Upper lobe of left lung (tissue), 6 donors: ENCODE results near the gene SPOCK1. TPM values are rescaled to one million over a fixed set of nuclear protein-coding genes. Genes with fewer than 3 reads are reported as not detected.

ENCODE experiments used
- ATAC-seq, 2 donors: fragments of 200-7000 bp; cut with Tn5 transposase; one replicate each; pipeline ENCODE4 v1.9.1; 2022; ENCODE audit warnings: mild to moderate bottlenecking in 2 of 2, moderate library complexity in 2 of 2; ENCODE audit not compliant: low FRiP score in 2 of 2
- DNase-seq, 2 donors: peaks; one replicate each; pipeline ENCODE4 v3.0.0-alpha.2; 2019 to 2020
- H3K27ac ChIP-seq, 4 donors: fragments of 200-600 bp; sonication (generic); one replicate each; pipeline ENCODE4 v1.5.1; 2016 to 2019
- H3K27me3 ChIP-seq, 4 donors: fragments of 200-600 bp; sonication (generic); one replicate each; pipeline ENCODE4 v1.5.1; 2017 to 2019
- H3K36me3 ChIP-seq, 4 donors: fragments of 200-600 bp; sonication (generic); one replicate each; pipeline ENCODE4 v1.5.1; 2016 to 2019
- H3K4me1 ChIP-seq, 4 donors: fragments of 200-600 bp; sonication (generic); one replicate each; pipeline ENCODE4 v1.5.1; 2018 to 2019
- H3K4me3 ChIP-seq, 4 donors: fragments of 200-600 bp; sonication (generic); one replicate each; pipeline ENCODE4 v1.5.1; 2017 to 2019; ENCODE audit warnings: mild to moderate bottlenecking in 2 of 4, moderate library complexity in 1 of 4
- H3K9me3 ChIP-seq, 4 donors: fragments of 200-600 bp; sonication (generic); one replicate each; pipeline ENCODE4 v1.5.1; 2018 to 2019
- EP300 ChIP-seq, 4 donors: sonication (generic); formaldehyde crosslinking; IDR thresholded peaks; one replicate each; pipeline ENCODE4 v1.5.1; 2017; ENCODE audit warnings: antibody characterized with exemption in 4 of 4, control low read depth in 2 of 4
- POLR2A ChIP-seq, 4 donors: fragments of 450-650 bp; IDR thresholded peaks; one replicate each; pipeline ENCODE4 v1.5.1; 2016 to 2017; ENCODE audit warnings: antibody characterized with exemption in 4 of 4, mild to moderate bottlenecking in 2 of 4
- POLR2AphosphoS5 ChIP-seq, 2 donors: sonication (generic); formaldehyde crosslinking; IDR thresholded peaks; one replicate each; pipeline ENCODE4 v1.5.1; 2017; ENCODE audit warnings: antibody characterized with exemption in 2 of 2
- WGBS, 2 donors: methylation state at CpG; one replicate each; pipeline ENCODE4 v1.1.5; 2017 to 2018; 5-methylcytosine and 5-hydroxymethylcytosine counted together
- total RNA-seq, 6 donors: library from RNA; depleted of rRNA in 4 of 6; stranded (reverse); fragments of >200 nt in 4 of 6; gene quantifications; one replicate each; pipeline versions ENCODE4 v1.1.0 to v1.2.1, GENCODE V29; 2016 to 2021
- TF ChIP-seq, protein P1 (sequence below), 6 experiments: fragments of 450-650 bp in 4 of 6; fragments of 200-600 bp in 2 of 6; sonication (generic) in 2 of 6; IDR thresholded peaks; one replicate each; pipeline ENCODE4 v1.5.1; 2016 to 2019; ENCODE audit warnings: antibody characterized with exemption in 6 of 6
- donor health status: DM: no; HTN: no; CAD: no; lungs with moderate emphysema.
- donor health status: DM: no; HTN: yes; CAD: no; lungs with severe emphysema.

The SPOCK1 gene
- total RNA-seq, 6 donors from 2014 or later = 0.33 to 16.6 (median 2.0) TPM; not detected in 1

- WGBS, 2 donors = 56 to 69% methylated on average over 6 of the region's 6 CpGs
- ATAC-seq (no peak), DNase-seq (no peak)
- Histone ChIP-seq H3K27ac (no peak overlapping the region), H3K4me1 (no peaks in the 10 kb centered on the region), H3K36me3 (no peaks in the 10 kb centered on the region), H3K9me3 (no peaks in the 10 kb centered on the region), H3K27me3 (no peaks in the 10 kb centered on the region), H3K4me3 (no peak overlapping the region)
- TF ChIP-seq EP300 (IDR thresholded peaks at IDR 0.05) (no peak), POLR2A (IDR thresholded peaks at IDR 0.05) (no peak), POLR2AphosphoS5 (IDR thresholded peaks at IDR 0.05) (no peak)
- TF ChIP-seq, protein P1, sequence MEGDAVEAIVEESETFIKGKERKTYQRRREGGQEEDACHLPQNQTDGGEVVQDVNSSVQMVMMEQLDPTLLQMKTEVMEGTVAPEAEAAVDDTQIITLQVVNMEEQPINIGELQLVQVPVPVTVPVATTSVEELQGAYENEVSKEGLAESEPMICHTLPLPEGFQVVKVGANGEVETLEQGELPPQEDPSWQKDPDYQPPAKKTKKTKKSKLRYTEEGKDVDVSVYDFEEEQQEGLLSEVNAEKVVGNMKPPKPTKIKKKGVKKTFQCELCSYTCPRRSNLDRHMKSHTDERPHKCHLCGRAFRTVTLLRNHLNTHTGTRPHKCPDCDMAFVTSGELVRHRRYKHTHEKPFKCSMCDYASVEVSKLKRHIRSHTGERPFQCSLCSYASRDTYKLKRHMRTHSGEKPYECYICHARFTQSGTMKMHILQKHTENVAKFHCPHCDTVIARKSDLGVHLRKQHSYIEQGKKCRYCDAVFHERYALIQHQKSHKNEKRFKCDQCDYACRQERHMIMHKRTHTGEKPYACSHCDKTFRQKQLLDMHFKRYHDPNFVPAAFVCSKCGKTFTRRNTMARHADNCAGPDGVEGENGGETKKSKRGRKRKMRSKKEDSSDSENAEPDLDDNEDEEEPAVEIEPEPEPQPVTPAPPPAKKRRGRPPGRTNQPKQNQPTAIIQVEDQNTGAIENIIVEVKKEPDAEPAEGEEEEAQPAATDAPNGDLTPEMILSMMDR (IDR thresholded peaks at IDR 0.05) = no peak
Measured at GRCh38 chr5:137350791-137351190, 148.3 kb downstream of the SPOCK1 start.

DNA sequence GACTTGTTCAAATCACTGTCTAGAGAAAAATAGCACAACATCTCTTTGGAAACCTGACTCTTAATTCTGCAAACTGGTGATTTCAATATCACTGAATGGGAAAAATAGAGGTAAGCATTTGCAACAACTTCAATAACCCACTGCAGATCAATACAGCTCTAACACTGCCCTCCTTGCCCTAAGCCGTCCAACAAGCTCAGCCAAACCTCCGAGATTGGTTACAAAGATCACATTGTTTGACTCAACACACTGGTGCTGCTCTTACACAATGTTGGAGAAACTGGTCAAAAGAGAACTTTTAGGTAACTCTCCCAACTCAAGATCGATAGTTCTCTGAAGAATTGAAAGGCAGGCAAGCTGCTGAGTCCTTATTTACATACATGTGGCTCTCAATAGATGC is 150.4 kb downstream of the SPOCK1 start:
- no peaks in the 10 kb centered on the region for H3K9me3 ChIP-seq
- no peak for ATAC-seq
- no peaks in the 10 kb centered on the region for H3K27me3 ChIP-seq
- H3K36me3 ChIP-seq = no peaks in the 10 kb centered on the region
- no peak overlapping the region for H3K27ac ChIP-seq
- H3K4me3 ChIP-seq = no peak overlapping the region
- 70 to 82% methylated on average over 3 of the region's 3 CpGs for WGBS, 2 donors
- no peaks in the 10 kb centered on the region for H3K4me1 ChIP-seq
- TF ChIP-seq, protein P1 (IDR thresholded peaks at IDR 0.05) = no peak
- no peak for TF ChIP-seq POLR2A (IDR thresholded peaks at IDR 0.05)
- DNase-seq = no peak

DNA sequence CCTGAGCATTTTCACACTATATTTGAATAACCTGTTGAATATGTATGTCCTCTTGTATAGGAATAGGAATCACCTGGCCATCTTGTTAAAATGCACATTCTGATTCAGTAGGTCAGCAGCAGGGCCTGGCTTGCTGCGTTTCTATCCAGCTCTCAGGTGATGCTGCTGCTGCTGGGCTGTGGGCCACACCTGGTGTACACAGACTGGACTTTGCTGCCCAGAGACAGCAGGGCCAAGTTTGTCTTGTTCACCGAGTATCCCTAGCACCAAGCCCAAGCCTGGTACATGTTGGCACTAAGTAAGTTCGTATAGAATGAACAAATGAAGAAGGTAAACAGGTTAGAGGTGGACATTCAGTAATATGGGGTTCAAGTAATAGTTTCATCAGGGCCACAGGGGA is 151.3 kb downstream of the SPOCK1 start:
- no peak for DNase-seq
- TF ChIP-seq, protein P1 (IDR thresholded peaks at IDR 0.05) = no peak
- TF ChIP-seq EP300 (IDR thresholded peaks at IDR 0.05) (no peak), POLR2A (IDR thresholded peaks at IDR 0.05) (no peak), POLR2AphosphoS5 (IDR thresholded peaks at IDR 0.05) (no peak)
- no peak overlapping the region for H3K27ac ChIP-seq
- no peaks in the 10 kb centered on the region for H3K36me3 ChIP-seq
- ATAC-seq = no peak
- no peaks in the 10 kb centered on the region for H3K4me1 ChIP-seq
- WGBS, 2 donors = 58 to 79% methylated on average over 3 of the region's 3 CpGs
- H3K27me3 ChIP-seq = no peaks in the 10 kb centered on the region
- H3K9me3 ChIP-seq = no peaks in the 10 kb centered on the region
- H3K4me3 ChIP-seq = no peak overlapping the region

GRCh38 chr5:137346281-137346680 is 152.8 kb downstream of the SPOCK1 start:
- Histone ChIP-seq H3K4me3 (no peak overlapping the region), H3K9me3 (no peaks in the 10 kb centered on the region), H3K4me1 (no peaks in the 10 kb centered on the region), H3K36me3 (no peaks in the 10 kb centered on the region), H3K27ac (no peak overlapping the region), H3K27me3 (no peaks in the 10 kb centered on the region)
- DNase-seq (no peak), ATAC-seq (no peak)
- WGBS, 2 donors = 67 to 68% methylated on average over 3 of the region's 3 CpGs
- TF ChIP-seq EP300 (IDR thresholded peaks at IDR 0.05) (no peak), POLR2A (IDR thresholded peaks at IDR 0.05) (no peak), POLR2AphosphoS5 (IDR thresholded peaks at IDR 0.05) (no peak)
- TF ChIP-seq, protein P1 (IDR thresholded peaks at IDR 0.05) = no peak

DNA sequence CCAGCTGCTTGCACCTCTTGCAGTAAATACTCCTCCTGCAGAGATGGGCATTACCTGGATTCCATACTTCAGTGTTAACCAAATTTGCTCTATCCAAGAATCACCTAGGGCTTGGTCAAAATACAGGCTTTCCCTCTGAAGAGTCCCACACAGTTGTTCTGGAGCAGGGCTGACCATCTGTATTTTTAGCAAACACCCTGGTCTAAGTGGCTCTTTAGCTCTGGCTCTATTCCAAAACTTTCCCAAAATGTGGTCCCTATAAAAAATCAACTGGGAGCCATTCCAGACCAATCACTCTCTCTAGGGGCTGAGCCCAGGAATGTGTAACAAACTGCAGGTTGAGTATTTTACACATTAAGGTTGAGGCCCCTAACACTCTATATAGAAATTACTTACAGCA is 153.7 kb downstream of the SPOCK1 start:
- H3K27ac ChIP-seq = no peak overlapping the region
- H3K36me3 ChIP-seq = no peaks in the 10 kb centered on the region
- H3K9me3 ChIP-seq = no peaks in the 10 kb centered on the region
- H3K27me3 ChIP-seq = no peaks in the 10 kb centered on the region
- ATAC-seq (no peak), DNase-seq (no peak)
- TF ChIP-seq POLR2A (IDR thresholded peaks at IDR 0.05) = no peak
- TF ChIP-seq POLR2AphosphoS5 (IDR thresholded peaks at IDR 0.05) = no peak
- TF ChIP-seq, protein P1 (IDR thresholded peaks at IDR 0.05) = no peak
- TF ChIP-seq EP300 (IDR thresholded peaks at IDR 0.05) = no peak
- no peaks in the 10 kb centered on the region for H3K4me1 ChIP-seq
- H3K4me3 ChIP-seq = no peak overlapping the region
